Keratinocyte (primary cell): ENCODE results near the gene PDGFB. TPM values are rescaled to one million over a fixed set of nuclear protein-coding genes. Genes with fewer than 3 reads are reported as not detected.

Experiments
- DNase-seq: peaks from one replicate; pipeline ENCODE4 v3.0.0-alpha.2; 2011; ENCODE audit warnings: low read depth, missing footprints, low spot score
- FAIRE-seq: peaks from 2 replicates; lab custom pipeline; 2011; peaks lifted over from hg19 to GRCh38; lab: Jason Lieb, UNC
- H2AFZ ChIP-seq: 2 replicates; pipeline ENCODE4 v1.6.0; 2012; ENCODE audit warnings: low read length, control low read depth, inconsistent platforms; ENCODE audit not compliant: control insufficient read depth
- H3K27ac ChIP-seq: 2 replicates; pipeline ENCODE4 v1.5.1; 2011; ENCODE audit warnings: low read length; ENCODE audit not compliant: control insufficient read depth, insufficient read depth
- H3K27me3 ChIP-seq: 3 replicates; pipeline ENCODE4 v1.6.0; 2011; ENCODE audit warnings: low read length; ENCODE audit not compliant: control insufficient read depth, insufficient read depth; ENCODE audit errors: extremely low read depth
- H3K36me3 ChIP-seq, 2 experiments: 2 replicates in 1 of 2; 3 replicates in 1 of 2; pipeline ENCODE4 v1.5.1; 2011; ENCODE audit warnings: low read length in 2 of 2, mild to moderate bottlenecking in 1 of 2; ENCODE audit not compliant: control insufficient read depth in 2 of 2, insufficient read depth in 2 of 2; ENCODE audit errors: extremely low read depth in 1 of 2
- H3K4me1 ChIP-seq: 3 replicates; pipeline ENCODE4 v1.5.1; 2011; ENCODE audit warnings: low read length; ENCODE audit not compliant: control insufficient read depth, insufficient read depth; ENCODE audit errors: extremely low read depth
- H3K4me2 ChIP-seq: 3 replicates; pipeline ENCODE4 v1.6.0; 2011; ENCODE audit warnings: low read depth, low read length; ENCODE audit not compliant: control insufficient read depth, insufficient read depth; ENCODE audit errors: extremely low read depth
- H3K4me3 ChIP-seq, 3 experiments: fragments of 200-600 bp in 1 of 3; sonication (generic) in 1 of 3; 2 replicates in 2 of 3; 3 replicates in 1 of 3; pipeline ENCODE4 v1.5.1; 2011 to 2016; ENCODE audit warnings: low read length in 3 of 3, mild to moderate bottlenecking in 3 of 3, control low read depth in 2 of 3, inconsistent platforms in 1 of 3, low read depth in 1 of 3, mixed read lengths in 1 of 3, mixed run types in 1 of 3, moderate library complexity in 1 of 3; ENCODE audit not compliant: control insufficient read depth in 2 of 3, insufficient read depth in 2 of 3; ENCODE audit errors: extremely low read depth in 1 of 3
- H3K79me2 ChIP-seq: 2 replicates; pipeline ENCODE4 v1.6.0; 2012; ENCODE audit warnings: low read length; ENCODE audit not compliant: control insufficient read depth, insufficient read depth
- H3K9ac ChIP-seq: 3 replicates; pipeline ENCODE4 v1.6.0; 2011; ENCODE audit warnings: low read length; ENCODE audit not compliant: control insufficient read depth, insufficient read depth; ENCODE audit errors: extremely low read depth
- H3K9me1 ChIP-seq: 3 replicates; pipeline ENCODE4 v1.6.0; 2011; ENCODE audit warnings: low read length; ENCODE audit not compliant: control insufficient read depth, insufficient read depth; ENCODE audit errors: extremely low read depth
- H3K9me3 ChIP-seq: 2 replicates; pipeline ENCODE4 v1.5.1; 2012; ENCODE audit warnings: low read depth, low read length; ENCODE audit not compliant: control insufficient read depth
- H4K20me1 ChIP-seq: 3 replicates; pipeline ENCODE4 v1.6.0; 2011; ENCODE audit warnings: low read length; ENCODE audit not compliant: control insufficient read depth, insufficient read depth; ENCODE audit errors: extremely low read depth
- EZH2 ChIP-seq: IDR thresholded peaks from one replicate; pipeline ENCODE4 v1.6.1; 2012; ENCODE audit warnings: inconsistent platforms, mild to moderate bottlenecking, low read length, moderate library complexity
- dilution Hi-C: fragments of 300-500 bp; cut with MboI; formaldehyde crosslinking; loops from one replicate; pipeline ENCODE4 v1.7.0; 2020; ENCODE audit warnings: low sequenced_read_pairs; ENCODE audit not compliant: extremely low pct_ligation_motif_present
- polyA plus RNA-seq, 5 experiments: library from polyadenylated mRNA; depleted of rRNA in 3 of 5; stranded (reverse) in 3 of 5; stranded (forward) in 1 of 5; unstranded in 1 of 5; fragments of >200 nt; gene quantifications; 1 replicate in 1 of 5; 2 replicates in 3 of 5; 3 replicates in 1 of 5; pipeline versions ENCODE4 v1.2.1 to v1.2.3, GENCODE V29; 2011 to 2012; ENCODE audit warnings: missing spikeins in 2 of 5, low read depth in 1 of 5, low replicate concordance in 1 of 5
- TF ChIP-seq, protein P1 (sequence below), 3 experiments: IDR thresholded peaks in 1 of 3; conservative IDR thresholded peaks in 1 of 3; optimal IDR thresholded peaks in 1 of 3; 2 replicates in 2 of 3; 3 replicates in 1 of 3; pipeline versions ENCODE3 to v1.5.1; 2011; ENCODE audit warnings: low read length in 3 of 3, mild to moderate bottlenecking in 3 of 3, moderate library complexity in 2 of 3, control low read depth in 1 of 3, inconsistent platforms in 1 of 3; ENCODE audit not compliant: insufficient read depth in 2 of 3; ENCODE audit errors: extremely low read depth in 1 of 3

The PDGFB gene
- polyA plus RNA-seq, 1 donor (not counting 4 experiments of a cell fraction or from before 2014, with no cell fraction given): 6.0 TPM

DNA sequence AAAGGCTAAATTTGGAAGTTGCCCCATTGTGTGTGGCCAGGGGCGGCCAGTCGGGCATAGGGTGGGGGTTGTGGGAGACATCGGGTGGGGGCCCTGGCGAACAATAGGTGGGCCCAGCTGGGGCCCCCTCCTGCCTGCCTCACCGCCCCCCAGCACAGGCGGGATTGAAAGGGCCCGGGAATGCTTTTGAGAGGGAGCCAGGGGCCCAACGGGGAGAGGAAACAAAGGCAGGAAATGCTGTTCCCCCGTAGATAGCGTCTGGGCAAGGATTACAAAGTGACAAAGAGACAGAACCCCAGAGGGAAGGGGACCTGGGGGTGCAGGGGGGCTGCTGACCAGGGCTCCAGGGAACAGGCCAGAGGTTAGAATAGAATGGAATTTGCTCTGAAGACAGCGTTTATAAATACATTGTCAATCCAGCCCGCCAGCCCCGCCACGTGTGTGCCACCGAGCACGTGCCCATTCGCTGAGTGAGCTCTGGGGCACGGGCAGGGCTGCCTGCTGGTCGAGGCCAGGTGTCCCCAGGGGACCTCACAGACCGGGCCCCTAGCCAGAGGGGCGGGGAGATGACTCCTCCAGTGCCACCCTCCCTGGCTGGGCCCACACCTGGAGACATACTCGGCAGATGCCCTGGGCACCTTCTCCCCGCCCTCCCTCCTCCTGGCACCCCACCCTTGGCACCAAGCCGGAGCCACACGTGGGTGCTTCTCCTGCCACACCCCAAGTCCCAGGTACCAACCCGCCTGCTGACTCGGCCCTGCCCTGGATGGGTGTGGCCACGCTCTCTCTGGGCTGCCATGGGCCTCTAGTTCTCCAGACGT, 9.7 kb downstream of the PDGFB start:
- Histone ChIP-seq H3K79me2 (peaks cover 8% of the 10 kb centered on the region), H2AFZ (no peak overlapping the region), H3K9me3 (no peaks in the 10 kb centered on the region), H3K4me3 (no peak overlapping the region), H4K20me1 (no peaks in the 10 kb centered on the region), H3K27me3 (no peaks in the 10 kb centered on the region), H3K9me1 (no peaks in the 10 kb centered on the region), H3K4me1 (peaks cover 44% of the 10 kb centered on the region), H3K4me2 (peak overlapping the region; percentile 39), H3K27ac (no peak overlapping the region), H3K9ac (no peak overlapping the region), H3K36me3 (peaks cover 5 to 10% of the 10 kb centered on the region in 2 experiments)
- TF ChIP-seq EZH2: no peak
- TF ChIP-seq, protein P1, sequence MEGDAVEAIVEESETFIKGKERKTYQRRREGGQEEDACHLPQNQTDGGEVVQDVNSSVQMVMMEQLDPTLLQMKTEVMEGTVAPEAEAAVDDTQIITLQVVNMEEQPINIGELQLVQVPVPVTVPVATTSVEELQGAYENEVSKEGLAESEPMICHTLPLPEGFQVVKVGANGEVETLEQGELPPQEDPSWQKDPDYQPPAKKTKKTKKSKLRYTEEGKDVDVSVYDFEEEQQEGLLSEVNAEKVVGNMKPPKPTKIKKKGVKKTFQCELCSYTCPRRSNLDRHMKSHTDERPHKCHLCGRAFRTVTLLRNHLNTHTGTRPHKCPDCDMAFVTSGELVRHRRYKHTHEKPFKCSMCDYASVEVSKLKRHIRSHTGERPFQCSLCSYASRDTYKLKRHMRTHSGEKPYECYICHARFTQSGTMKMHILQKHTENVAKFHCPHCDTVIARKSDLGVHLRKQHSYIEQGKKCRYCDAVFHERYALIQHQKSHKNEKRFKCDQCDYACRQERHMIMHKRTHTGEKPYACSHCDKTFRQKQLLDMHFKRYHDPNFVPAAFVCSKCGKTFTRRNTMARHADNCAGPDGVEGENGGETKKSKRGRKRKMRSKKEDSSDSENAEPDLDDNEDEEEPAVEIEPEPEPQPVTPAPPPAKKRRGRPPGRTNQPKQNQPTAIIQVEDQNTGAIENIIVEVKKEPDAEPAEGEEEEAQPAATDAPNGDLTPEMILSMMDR (optimal IDR thresholded peaks at IDR 0.05 in 1 of 3, IDR thresholded peaks at IDR 0.05 in 1 of 3, conservative IDR thresholded peaks at IDR 0.05 in 1 of 3; ENCODE audit: extremely low read depth in 1 of 3, insufficient read depth in 2 of 3, low read length in 3 of 3): no peak
- FAIRE-seq (peak; percentile 80), DNase-seq (peak; percentile 85)
- dilution Hi-C loops: no loop called here

DNA sequence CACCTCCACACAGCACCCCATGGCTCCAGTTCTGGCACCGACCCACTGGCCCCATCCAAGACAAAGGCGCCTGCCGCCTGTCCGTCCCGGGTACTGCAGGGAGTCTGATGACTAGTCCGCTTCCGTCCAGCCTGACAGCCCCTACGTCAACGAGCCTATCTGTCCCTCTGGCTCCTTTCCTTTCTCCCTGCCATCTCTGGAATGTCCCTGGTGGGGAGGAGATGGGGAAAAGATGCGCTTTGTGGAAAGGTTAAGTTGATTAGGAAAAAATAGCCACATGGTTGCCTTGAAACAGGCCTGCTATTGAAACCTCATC, 10.4 kb downstream of the PDGFB start:
- no peak for TF ChIP-seq EZH2
- TF ChIP-seq, protein P1 (optimal IDR thresholded peaks at IDR 0.05 in 1 of 3, IDR thresholded peaks at IDR 0.05 in 1 of 3, conservative IDR thresholded peaks at IDR 0.05 in 1 of 3; ENCODE audit: extremely low read depth in 1 of 3, insufficient read depth in 2 of 3, low read length in 3 of 3): no peak
- dilution Hi-C loops: no loop called here
- DNase-seq (no peak), FAIRE-seq (no peak)
- Histone ChIP-seq H3K4me2 (no peak overlapping the region), H3K4me1 (peaks cover 38% of the 10 kb centered on the region), H3K9ac (no peak overlapping the region), H4K20me1 (no peaks in the 10 kb centered on the region), H3K36me3 (peaks cover 10 to 13% of the 10 kb centered on the region in 2 experiments), H2AFZ (no peak overlapping the region), H3K27ac (no peak overlapping the region), H3K27me3 (no peaks in the 10 kb centered on the region), H3K9me3 (no peaks in the 10 kb centered on the region), H3K79me2 (peaks cover 8% of the 10 kb centered on the region), H3K9me1 (no peaks in the 10 kb centered on the region), H3K4me3 (no peak overlapping the region)
